Muscle layer of duodenum (tissue), 2 donors: ENCODE results near the gene KIF13A.
A peak's percentile ranks its signal among the peaks of the same experiment; 100 is the strongest.

Experiments
- H3K27ac ChIP-seq: one replicate; pipeline ENCODE4 v1.7.0; 2013; ENCODE audit warnings: mild to moderate bottlenecking, low read length
- H3K27me3 ChIP-seq: one replicate; pipeline ENCODE4 v1.7.0; 2013; ENCODE audit warnings: low read depth, mild to moderate bottlenecking, control low read depth, low read length
- H3K36me3 ChIP-seq, 2 donors: one replicate each; pipeline ENCODE4 v1.7.0; 2013; ENCODE audit warnings: low read length in 2 of 2, control low read depth in 1 of 2, mild to moderate bottlenecking in 1 of 2; ENCODE audit not compliant: insufficient read depth in 2 of 2, control insufficient read depth in 1 of 2
- H3K4me1 ChIP-seq, 2 donors: one replicate each; pipeline ENCODE4 v1.7.0; 2013; ENCODE audit warnings: low read length in 2 of 2, mild to moderate bottlenecking in 2 of 2, control low read depth in 1 of 2, moderate library complexity in 1 of 2; ENCODE audit not compliant: insufficient read depth in 2 of 2, control insufficient read depth in 1 of 2
- H3K4me3 ChIP-seq, 2 donors: one replicate each; pipeline ENCODE4 v1.7.0; 2013; ENCODE audit warnings: low read length in 2 of 2, low read depth in 1 of 2, mild to moderate bottlenecking in 1 of 2
- H3K9me3 ChIP-seq, 2 donors: one replicate each; pipeline ENCODE4 v1.7.0; 2013; ENCODE audit warnings: low read length in 2 of 2, control low read depth in 1 of 2, mild to moderate bottlenecking in 1 of 2; ENCODE audit not compliant: control insufficient read depth in 1 of 2
- donor health status: healthy.

The KIF13A gene

DNA sequence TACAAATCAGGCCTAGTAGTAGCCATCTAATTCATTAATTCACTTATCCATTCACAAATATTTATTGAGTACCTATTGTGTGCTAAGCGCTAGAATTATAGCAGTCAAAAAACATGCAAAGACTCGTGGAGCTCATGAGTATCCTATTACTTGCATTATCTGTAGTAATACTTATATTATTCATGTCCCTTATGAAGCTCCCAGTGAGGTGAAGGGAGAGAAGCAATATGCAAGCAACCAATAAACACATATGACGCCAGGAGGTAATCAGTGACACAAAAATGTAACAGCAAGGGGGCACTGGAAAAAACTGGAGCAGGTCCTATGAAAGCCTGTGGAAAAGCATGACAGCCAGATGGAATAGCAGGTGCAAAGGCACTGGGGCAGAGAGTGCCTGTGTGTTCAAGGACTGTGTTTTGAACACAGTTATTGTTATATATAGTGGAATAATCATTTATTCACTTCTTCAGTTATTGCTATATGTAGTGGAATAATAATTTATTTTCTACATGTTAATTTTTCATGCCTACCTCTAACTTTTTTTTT, 109.5 kb downstream of the KIF13A start:
- no peaks in the 10 kb centered on the region for H3K27me3 ChIP-seq
- no peak overlapping the region for H3K4me3 ChIP-seq
- H3K27ac ChIP-seq, result no peak overlapping the region
- H3K9me3 ChIP-seq, result no peaks in the 10 kb centered on the region
- H3K36me3 ChIP-seq, result no peaks in the 10 kb centered on the region
- H3K4me1 ChIP-seq, result peaks cover 9 to 15% of the 10 kb centered on the region in 2 donors

DNA sequence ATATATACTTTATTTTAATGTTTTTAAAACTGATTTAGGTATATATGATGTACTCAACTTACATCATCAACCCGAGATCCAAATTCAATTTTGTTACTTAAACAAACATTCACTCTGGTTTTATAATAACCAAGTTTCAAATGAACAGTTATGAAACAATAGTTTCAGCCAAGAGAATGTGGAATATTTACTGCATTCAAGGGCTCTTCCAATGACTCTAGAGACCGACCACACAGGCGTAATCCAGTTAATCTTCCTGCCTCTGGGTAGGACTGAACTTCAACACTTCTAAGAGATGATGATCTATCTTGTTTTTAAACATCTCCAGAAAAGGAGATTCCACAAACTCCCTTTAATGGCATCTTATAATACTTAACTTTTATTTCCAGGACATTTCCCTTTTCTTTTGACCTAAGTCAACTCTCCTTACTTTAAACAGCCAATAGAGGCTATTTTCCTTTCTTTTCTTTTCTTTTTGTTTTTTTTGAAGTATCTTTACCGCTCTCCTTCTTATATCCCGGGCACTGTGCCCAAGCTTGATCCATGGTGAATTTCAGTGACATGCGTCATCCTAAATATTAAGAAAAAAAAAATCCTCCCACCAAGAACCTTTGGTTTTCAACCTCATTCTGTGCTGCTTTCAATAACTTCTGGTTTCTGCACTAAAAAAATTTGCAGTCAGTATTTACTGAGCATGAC, 110.1 kb downstream of the KIF13A start:
- Histone ChIP-seq H3K4me1 (peaks cover 9 to 15% of the 10 kb centered on the region in 2 donors), H3K27me3 (no peaks in the 10 kb centered on the region), H3K4me3 (no peak overlapping the region), H3K27ac (no peak overlapping the region), H3K9me3 (no peaks in the 10 kb centered on the region), H3K36me3 (no peaks in the 10 kb centered on the region)

GRCh38 chr6:17874753-17875152, 112.7 kb downstream of the KIF13A start:
- Histone ChIP-seq H3K4me1 (peaks cover 9 to 14% of the 10 kb centered on the region in 2 donors), H3K27me3 (no peaks in the 10 kb centered on the region), H3K4me3 (no peak overlapping the region), H3K27ac (no peak overlapping the region), H3K36me3 (no peaks in the 10 kb centered on the region), H3K9me3 (no peaks in the 10 kb centered on the region)

GRCh38 chr6:17872908-17873307, 114.5 kb downstream of the KIF13A start:
- H3K9me3 ChIP-seq, result no peaks in the 10 kb centered on the region
- peaks cover under 1 to 11% of the 10 kb centered on the region in 2 donors for H3K4me1 ChIP-seq
- H3K27ac ChIP-seq, result no peak overlapping the region
- H3K4me3 ChIP-seq, result no peak overlapping the region
- H3K27me3 ChIP-seq, result no peaks in the 10 kb centered on the region
- H3K36me3 ChIP-seq, result no peaks in the 10 kb centered on the region

- Histone ChIP-seq H3K4me3 (no peak overlapping the region), H3K27me3 (no peaks in the 10 kb centered on the region), H3K36me3 (no peaks in the 10 kb centered on the region), H3K4me1 (peaks cover 3 to 20% of the 10 kb centered on the region in 2 donors), H3K9me3 (no peaks in the 10 kb centered on the region), H3K27ac (no peak overlapping the region)
Observed at GRCh38 chr6:17871836-17872235, 115.6 kb downstream of the KIF13A start.

DNA sequence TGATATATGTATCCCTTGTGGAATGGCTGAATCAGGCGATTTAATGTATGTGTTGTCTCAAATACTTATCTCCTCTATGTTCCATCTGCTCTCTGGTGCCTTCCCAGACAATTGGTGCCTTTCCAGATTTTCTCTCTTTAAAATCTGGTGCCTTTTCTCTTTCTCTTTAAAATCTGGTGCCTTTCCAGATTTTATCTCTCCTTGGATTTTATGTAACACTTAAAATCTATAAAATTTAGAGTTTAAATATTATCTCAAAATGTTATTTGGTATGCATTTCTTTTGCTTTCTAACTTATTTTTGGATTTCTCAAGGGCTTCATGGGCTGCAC, 116.3 kb downstream of the KIF13A start:
- no peaks in the 10 kb centered on the region for H3K27me3 ChIP-seq
- peaks cover 3 to 24% of the 10 kb centered on the region in 2 donors for H3K4me1 ChIP-seq
- no peak overlapping the region for H3K4me3 ChIP-seq
- no peaks in the 10 kb centered on the region for H3K9me3 ChIP-seq
- no peaks in the 10 kb centered on the region for H3K36me3 ChIP-seq
- no peak overlapping the region for H3K27ac ChIP-seq

- Histone ChIP-seq H3K9me3 (no peaks in the 10 kb centered on the region), H3K4me3 (no peak overlapping the region), H3K27ac (no peak overlapping the region), H3K36me3 (peaks cover 0 to under 1% of the 10 kb centered on the region in 2 donors), H3K27me3 (no peaks in the 10 kb centered on the region), H3K4me1 (peaks cover 3 to 30% of the 10 kb centered on the region in 2 donors)
Observed at GRCh38 chr6:17870300-17871188, 116.9 kb downstream of the KIF13A start.

DNA sequence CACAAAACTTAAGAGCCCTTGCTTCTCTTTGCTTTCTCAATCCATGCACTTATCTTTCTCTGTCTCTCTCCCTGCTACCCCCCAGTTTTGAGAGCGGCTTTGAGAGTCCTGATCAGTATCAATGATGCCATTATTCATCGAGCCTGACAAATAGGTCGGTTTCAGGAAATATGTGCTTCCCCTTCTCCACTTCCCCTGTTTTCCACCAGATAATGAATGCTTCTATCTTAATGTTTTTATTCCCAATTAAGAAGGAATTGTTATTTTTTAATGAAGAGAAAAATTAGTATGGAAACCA, 117.7 kb downstream of the KIF13A start:
- Histone ChIP-seq H3K36me3 (peaks cover 0 to 3% of the 10 kb centered on the region in 2 donors), H3K27ac (no peak overlapping the region), H3K27me3 (no peaks in the 10 kb centered on the region), H3K4me1 (peaks cover 9 to 39% of the 10 kb centered on the region in 2 donors), H3K4me3 (no peak overlapping the region), H3K9me3 (no peaks in the 10 kb centered on the region)

DNA sequence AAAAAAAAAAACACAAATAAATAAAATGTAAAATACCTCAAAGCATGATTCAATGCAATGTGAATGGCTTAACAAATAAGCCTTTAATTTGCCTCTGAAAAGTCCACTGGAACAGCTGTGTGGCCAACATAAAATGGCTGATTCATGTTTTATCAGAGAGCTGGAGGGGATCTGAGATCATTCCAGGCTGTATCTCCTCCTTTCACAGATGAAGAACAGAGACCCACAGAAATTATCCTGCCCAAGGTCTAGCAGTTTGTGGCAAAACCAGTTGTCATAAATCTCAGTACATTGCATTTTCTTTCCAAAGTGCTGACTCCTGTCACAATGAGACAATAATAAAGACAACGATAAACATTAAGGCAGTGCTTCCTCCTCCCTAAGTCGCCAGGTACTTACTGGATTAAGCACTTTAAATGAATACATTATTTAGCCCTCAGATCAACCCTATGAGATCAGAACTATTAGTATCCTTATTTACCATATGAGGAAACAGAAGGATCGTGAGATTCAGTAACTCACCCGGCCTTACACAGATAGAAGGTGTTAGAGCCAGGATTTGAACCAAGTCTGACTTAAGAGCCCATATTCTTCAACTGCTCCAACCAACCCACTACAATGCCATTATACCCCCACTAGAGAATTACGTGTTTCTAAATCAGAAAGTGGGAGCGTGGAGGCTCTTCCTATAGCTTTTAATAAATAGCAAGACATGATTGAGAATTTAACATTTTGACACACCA, 118.3 kb downstream of the KIF13A start:
- H3K27me3 ChIP-seq, result no peaks in the 10 kb centered on the region
- H3K9me3 ChIP-seq, result no peaks in the 10 kb centered on the region
- H3K4me3 ChIP-seq, result no peak overlapping the region
- peaks cover 10 to 44% of the 10 kb centered on the region in 2 donors for H3K4me1 ChIP-seq
- no peak overlapping the region for H3K27ac ChIP-seq
- peaks cover 0 to 3% of the 10 kb centered on the region in 2 donors for H3K36me3 ChIP-seq

GRCh38 chr6:17867880-17868279, 119.6 kb downstream of the KIF13A start:
- no peaks in the 10 kb centered on the region for H3K9me3 ChIP-seq
- no peaks in the 10 kb centered on the region for H3K27me3 ChIP-seq
- H3K36me3 ChIP-seq, result peaks cover 0 to 3% of the 10 kb centered on the region in 2 donors
- no peak overlapping the region for H3K4me3 ChIP-seq
- peaks cover 10 to 55% of the 10 kb centered on the region in 2 donors for H3K4me1 ChIP-seq
- H3K27ac ChIP-seq, result peak overlapping the region; percentile 4

- Histone ChIP-seq H3K27ac (no peak overlapping the region), H3K27me3 (no peaks in the 10 kb centered on the region), H3K9me3 (no peaks in the 10 kb centered on the region), H3K4me3 (no peak overlapping the region), H3K36me3 (peaks cover 0 to 3% of the 10 kb centered on the region in 2 donors), H3K4me1 (peaks cover 10 to 56% of the 10 kb centered on the region in 2 donors)
Observed at GRCh38 chr6:17866876-17867444, 120.5 kb downstream of the KIF13A start.
